Measurements from ENCODE around the gene ZNF444. TPM values are rescaled to one million over a fixed set of nuclear protein-coding genes. Genes with fewer than 3 reads are reported as not detected.
"Not testable (repeated sequence)": the region's sequence is repeated elsewhere in the genome, so short reads cannot be mapped to it uniquely, and the experiment has no call there.

Gene ZNF444
- total and polyA plus RNA-seq, 10 donors = 17.0 to 35.1 (median 22.8) TPM

DNA sequence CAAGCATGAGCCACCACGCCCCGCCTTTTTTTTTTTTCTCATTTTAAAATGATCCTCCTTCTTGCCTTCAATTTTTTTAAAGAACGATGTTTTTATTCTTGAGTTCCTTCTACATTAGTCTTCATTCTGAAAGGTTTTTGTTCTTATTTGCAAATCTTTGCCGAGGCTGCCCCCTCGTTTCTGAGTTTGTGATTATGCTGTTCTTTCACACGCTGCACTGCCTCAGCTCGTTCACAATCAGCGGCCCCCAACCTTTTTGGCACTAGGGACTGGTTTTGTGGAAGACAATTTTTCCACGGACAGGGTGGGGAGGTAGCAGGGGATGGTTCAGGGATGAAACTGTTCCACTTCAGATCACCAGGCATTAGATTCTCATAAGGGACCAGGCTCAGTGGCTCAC, 46.6 kb upstream of the ZNF444 start:
- WGBS, 5 donors = 78 to 95% (median 85%) methylated on average over 9 of the region's 9 CpGs
- intact Hi-C loops (cut with DNase I; ENCODE audit: low total_unique reads) = no loop called here
- H3K9me3 ChIP-seq = no peaks in the 10 kb centered on the region

DNA sequence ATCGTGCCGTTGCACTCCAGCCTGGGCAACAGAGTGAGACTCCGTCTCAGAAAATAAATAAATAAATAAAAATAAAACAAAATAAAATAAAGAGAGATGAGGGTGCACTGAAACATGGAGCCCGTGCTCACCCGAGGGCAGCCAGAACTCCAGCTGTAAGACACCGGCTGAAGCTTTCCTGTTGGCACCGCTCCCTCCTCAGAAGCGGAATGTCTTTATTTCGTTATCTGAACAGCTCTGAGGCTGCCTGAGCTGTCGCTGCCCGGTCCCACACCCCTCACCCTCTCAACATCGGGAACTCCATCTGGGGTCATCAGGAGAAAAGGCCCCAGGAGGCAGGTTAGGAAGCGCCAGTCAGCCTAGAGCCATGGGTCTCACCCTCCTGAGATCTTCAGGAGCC, 44.4 kb upstream of the ZNF444 start:
- intact Hi-C loops (cut with DNase I; ENCODE audit: low total_unique reads) = no loop called here
- DNase-seq = no peak
- WGBS, 5 donors = 78 to 90% (median 82%) methylated on average over 13 of the region's 13 CpGs
- Histone ChIP-seq H3K27me3 (replicated peaks in 1 of 7) (no peaks in the 10 kb centered on the region), H3K36me3 (peaks cover 0 to 97% (median 29%) of the 10 kb centered on the region in 6 donors), H3K27ac (peak overlapping the region in 3 of 8 donors; percentile 2 to 45 (median 6)), H3K4me1 (peaks cover 0 to 66% (median 30%) of the 10 kb centered on the region in 6 donors), H3K9me3 (no peaks in the 10 kb centered on the region), H3K4me3 (no peak overlapping the region)
- TF ChIP-seq POLR2A (IDR thresholded peaks at IDR 0.05) (no peak), POLR2AphosphoS5 (IDR thresholded peaks at IDR 0.05) (no peak), CTCF (IDR thresholded peaks at IDR 0.05 in 8 of 11, conservative IDR thresholded peaks at IDR 0.05 in 3 of 11) (no peak)

More for the DNA sequence above, 46.6 kb upstream of the ZNF444 start:
- no peak for DNase-seq
- Histone ChIP-seq H3K4me3 (no peak overlapping the region), H3K27ac (no peak overlapping the region), H3K27me3 (replicated peaks in 1 of 7) (no peaks in the 10 kb centered on the region), H3K4me1 (peaks cover 0 to 72% (median 32%) of the 10 kb centered on the region in 6 donors), H3K36me3 (peaks cover 0 to 97% (median 28%) of the 10 kb centered on the region in 6 donors)
- TF ChIP-seq CTCF (IDR thresholded peaks at IDR 0.05 in 8 of 11, conservative IDR thresholded peaks at IDR 0.05 in 3 of 11) (no peak), POLR2AphosphoS5 (IDR thresholded peaks at IDR 0.05) (no peak), POLR2A (IDR thresholded peaks at IDR 0.05) (no peak)

GRCh38 chr19:56097306-56097705, 43.8 kb upstream of the ZNF444 start:
- 75 to 87% (median 78%) methylated on average over 23 of the region's 23 CpGs for WGBS, 5 donors
- H3K27ac ChIP-seq = peak overlapping the region in 5 of 8 donors; percentile 2 to 45 (median 13)
- no peak overlapping the region for H3K4me3 ChIP-seq
- H3K4me1 ChIP-seq = peaks cover 0 to 66% (median 35%) of the 10 kb centered on the region in 6 donors
- intact Hi-C loops (cut with DNase I; ENCODE audit: low total_unique reads) = no loop called here
- peak; percentile 79 for DNase-seq
- peaks cover 0 to 97% (median 35%) of the 10 kb centered on the region in 6 donors for H3K36me3 ChIP-seq
- no peak for TF ChIP-seq CTCF (IDR thresholded peaks at IDR 0.05 in 8 of 11, conservative IDR thresholded peaks at IDR 0.05 in 3 of 11)
- peak; percentile 24 to 75 (median 68) for TF ChIP-seq POLR2AphosphoS5 (IDR thresholded peaks at IDR 0.05)
- H3K27me3 ChIP-seq (replicated peaks in 1 of 7) = no peaks in the 10 kb centered on the region
- H3K9me3 ChIP-seq = no peaks in the 10 kb centered on the region

DNA sequence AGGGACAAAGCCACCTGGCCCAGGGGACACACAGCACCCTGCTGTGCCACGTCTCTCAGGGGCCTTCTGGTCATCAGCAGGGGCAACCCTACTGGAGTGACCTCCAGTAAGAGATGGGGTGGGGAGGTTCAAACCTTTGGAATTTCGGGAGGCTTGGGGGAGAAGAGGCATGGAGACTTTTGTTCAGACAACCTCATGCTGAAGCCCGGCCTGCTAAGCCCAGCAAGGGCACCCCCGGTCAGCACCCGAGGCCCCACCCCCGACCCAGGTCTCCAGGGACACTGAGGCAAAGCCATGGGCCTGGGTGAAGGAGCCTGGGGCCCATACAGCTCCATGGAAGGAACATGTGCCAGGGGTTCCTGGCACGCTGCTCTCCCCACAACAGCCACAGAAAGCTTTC, 43.3 kb upstream of the ZNF444 start:
- peaks cover 0 to 66% (median 36%) of the 10 kb centered on the region in 6 donors for H3K4me1 ChIP-seq
- H3K36me3 ChIP-seq = peaks cover 0 to 98% (median 35%) of the 10 kb centered on the region in 6 donors
- H3K27ac ChIP-seq = peak overlapping the region in 3 of 8 donors; percentile 13 to 45 (median 13)
- H3K9me3 ChIP-seq = no peaks in the 10 kb centered on the region
- DNase-seq = peak; percentile 52
- intact Hi-C loops (cut with DNase I; ENCODE audit: low total_unique reads) = no loop called here
- no peak overlapping the region for H3K4me3 ChIP-seq
- TF ChIP-seq POLR2A (IDR thresholded peaks at IDR 0.05) (no peak), CTCF (IDR thresholded peaks at IDR 0.05 in 8 of 11, conservative IDR thresholded peaks at IDR 0.05 in 3 of 11) (no peak), POLR2AphosphoS5 (IDR thresholded peaks at IDR 0.05) (no peak)
- no peaks in the 10 kb centered on the region for H3K27me3 ChIP-seq (replicated peaks in 1 of 7)
- 81 to 100% (median 91%) methylated on average over 1 to 7 of the region's 7 CpGs for WGBS, 5 donors

DNA sequence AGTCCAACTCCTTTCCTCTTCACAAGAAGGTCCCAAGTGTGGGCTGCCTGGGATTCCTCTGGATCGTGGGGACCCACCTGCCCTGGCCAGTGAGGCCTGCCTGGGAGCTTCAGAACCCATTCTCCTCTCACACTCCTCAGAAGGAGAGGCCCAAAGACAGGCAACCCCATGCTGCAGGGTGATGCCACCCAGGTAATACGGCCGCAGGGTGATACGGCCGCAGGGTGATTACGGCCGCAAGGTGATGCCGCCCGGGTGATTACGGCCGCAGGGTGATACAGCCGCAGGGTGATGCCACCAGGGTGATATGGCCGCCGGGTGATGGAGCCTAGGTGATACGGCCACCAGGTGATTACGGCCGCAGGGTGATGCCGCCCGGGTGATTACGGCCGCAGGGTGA, 42.9 kb upstream of the ZNF444 start:
- H3K27me3 ChIP-seq (replicated peaks in 1 of 7); H3K9me3 ChIP-seq; H3K4me3 ChIP-seq; intact Hi-C loops (cut with DNase I; ENCODE audit: low total_unique reads): not testable (repeated sequence)
- H3K36me3 ChIP-seq = peaks cover 0 to 98% (median 34%) of the 10 kb centered on the region in 6 donors
- peaks cover 0 to 70% (median 40%) of the 10 kb centered on the region in 6 donors for H3K4me1 ChIP-seq
- WGBS, 5 donors = 92 to 99% (median 94%) methylated on average over 12 to 21 of the region's 21 CpGs
- peak; percentile 58 for DNase-seq
- H3K27ac ChIP-seq = peak overlapping the region in 1 of 8 donors; percentile 13
